Measurements from ENCODE around the gene CELA1.
"Not testable (repeated sequence)": the region's sequence is repeated elsewhere in the genome, so short reads cannot be mapped to it uniquely, and the experiment has no call there.

- not testable (repeated sequence) for TF ChIP-seq TAF1 (IDR thresholded peaks at IDR 0.05; ENCODE audit: borderline replicate concordance, low read depth, low read length); POLR2AphosphoS5 (IDR thresholded peaks at IDR 0.05; ENCODE audit: low read depth, low read length)
These were observed 54.6 kb downstream of the CELA1 start for GRCh38 chr12:51291603-51292513.
